NCI-H2196 treated with DMSO at 0.1 percent for 48 hours (cell line): ENCODE results near the gene MIDN.
"Not testable (repeated sequence)": the region's sequence is repeated elsewhere in the genome, so short reads cannot be mapped to it uniquely, and the experiment has no call there.

Source experiments
- DNase-seq: peaks from one replicate; lab custom pipeline; 2025; ENCODE audit not compliant: unreplicated experiment; lab: John Stamatoyannopoulos, UW

Gene MIDN

DNA sequence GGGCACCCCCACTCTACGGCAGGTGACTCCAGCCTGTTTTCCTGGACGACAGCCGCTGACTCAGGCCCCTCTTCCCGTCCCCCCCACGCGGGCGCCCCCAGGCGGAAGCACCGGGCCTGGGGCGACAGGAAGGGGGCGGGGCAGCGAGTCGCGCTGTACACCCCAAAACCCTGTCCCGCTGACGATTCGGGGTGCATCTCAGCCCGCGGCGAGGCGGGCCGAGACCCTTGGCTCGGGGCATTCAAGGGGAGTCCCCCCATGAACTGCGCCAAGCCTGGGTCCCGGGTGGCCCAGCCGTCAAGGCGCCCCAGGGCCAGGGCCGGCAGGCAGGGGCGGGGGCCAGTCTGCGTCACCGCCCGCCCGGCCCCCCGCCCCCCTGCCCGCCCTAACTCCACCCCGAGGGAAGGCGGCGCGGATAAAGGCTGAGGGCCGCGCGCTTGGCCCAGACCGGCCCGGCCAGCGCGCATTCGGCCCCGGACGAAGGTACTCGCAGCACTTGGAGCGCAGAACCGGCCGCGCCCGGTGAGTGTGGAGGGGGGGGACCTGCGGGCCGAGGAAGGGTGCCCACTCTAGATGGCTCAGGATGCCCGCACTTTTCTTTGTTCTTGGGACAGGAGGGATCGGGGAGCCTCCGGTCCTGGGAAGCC is at the start of gene MIDN:
Gene MIDN (plus strand): TSS at position 445 of the 647 bp plus-strand sequence. CDS start 1,714 bp downstream, outside the sequence.
- DNase-seq = peak; percentile 81

- DNase-seq = no peak
Measured at GRCh38 chr19:1199531-1199930, 48.9 kb upstream of the MIDN start.

GRCh38 chr19:1200614-1201013 is 47.8 kb upstream of the MIDN start:
- not testable (repeated sequence) for DNase-seq

- DNase-seq = peak; percentile 93
Measured at GRCh38 chr19:1205114-1206099, 43.0 kb upstream of the MIDN start, which contains the start of gene STK11. STK11 (plus strand) TSS chr19:1205778; CDS start chr19:1206914, 1,136 bp downstream.

DNA sequence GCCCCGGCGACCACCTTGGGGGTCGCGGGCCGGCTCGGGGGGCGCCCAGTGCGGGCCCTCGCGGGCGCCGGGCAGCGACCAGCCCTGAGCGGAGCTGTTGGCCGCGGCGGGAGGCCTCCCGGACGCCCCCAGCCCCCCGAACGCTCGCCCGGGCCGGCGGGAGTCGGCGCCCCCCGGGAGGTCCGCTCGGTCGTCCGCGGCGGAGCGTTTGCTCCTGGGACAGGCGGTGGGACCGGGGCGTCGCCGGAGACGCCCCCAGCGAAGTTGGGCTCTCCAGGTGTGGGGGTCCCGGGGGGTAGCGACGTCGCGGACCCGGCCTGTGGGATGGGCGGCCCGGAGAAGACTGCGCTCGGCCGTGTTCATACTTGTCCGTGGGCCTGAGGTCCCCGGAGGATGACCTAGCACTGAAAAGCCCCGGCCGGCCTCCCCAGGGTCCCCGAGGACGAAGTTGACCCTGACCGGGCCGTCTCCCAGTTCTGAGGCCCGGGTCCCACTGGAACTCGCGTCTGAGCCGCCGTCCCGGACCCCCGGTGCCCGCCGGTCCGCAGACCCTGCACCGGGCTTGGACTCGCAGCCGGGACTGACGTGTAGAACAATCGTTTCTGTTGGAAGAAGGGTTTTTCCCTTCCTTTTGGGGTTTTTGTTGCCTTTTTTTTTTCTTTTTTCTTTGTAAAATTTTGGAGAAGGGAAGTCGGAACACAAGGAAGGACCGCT is 42.1 kb upstream of the MIDN start:
- DNase-seq = no peak

DNA sequence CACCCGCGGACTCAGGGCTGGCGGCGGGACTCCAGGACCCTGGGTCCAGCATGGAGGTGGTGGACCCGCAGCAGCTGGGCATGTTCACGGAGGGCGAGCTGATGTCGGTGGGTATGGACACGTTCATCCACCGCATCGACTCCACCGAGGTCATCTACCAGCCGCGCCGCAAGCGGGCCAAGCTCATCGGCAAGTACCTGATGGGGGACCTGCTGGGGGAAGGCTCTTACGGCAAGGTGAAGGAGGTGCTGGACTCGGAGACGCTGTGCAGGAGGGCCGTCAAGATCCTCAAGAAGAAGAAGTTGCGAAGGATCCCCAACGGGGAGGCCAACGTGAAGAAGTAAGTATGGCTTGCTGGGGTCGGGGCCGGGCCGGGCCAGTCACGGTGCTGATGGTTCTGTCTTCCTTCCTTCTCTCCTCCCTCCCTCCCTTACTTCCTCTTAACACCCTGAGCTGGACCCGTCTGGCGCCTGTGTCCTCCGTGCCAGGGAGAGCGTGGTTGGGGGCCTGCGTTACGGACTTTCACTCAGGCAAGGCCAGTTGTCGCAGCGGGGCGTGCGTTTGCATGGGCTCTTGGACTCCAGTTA is 41.4 kb upstream of the MIDN start:
- DNase-seq = no peak

GRCh38 chr19:1208830-1209229 is 39.6 kb upstream of the MIDN start:
- DNase-seq = not testable (repeated sequence)

- no peak for DNase-seq
Measured at GRCh38 chr19:1210227-1210538, 38.2 kb upstream of the MIDN start.

GRCh38 chr19:1211494-1212234 is 36.7 kb upstream of the MIDN start:
- no peak for DNase-seq

- peak; percentile 82 for DNase-seq
Measured at GRCh38 chr19:1213391-1214286, 34.7 kb upstream of the MIDN start.

GRCh38 chr19:1214299-1214861 is 34.0 kb upstream of the MIDN start:
- DNase-seq = no peak

- no peak for DNase-seq
Measured at GRCh38 chr19:1214862-1215731, 33.3 kb upstream of the MIDN start.

GRCh38 chr19:1216756-1217155 is 31.6 kb upstream of the MIDN start:
- no peak for DNase-seq

DNA sequence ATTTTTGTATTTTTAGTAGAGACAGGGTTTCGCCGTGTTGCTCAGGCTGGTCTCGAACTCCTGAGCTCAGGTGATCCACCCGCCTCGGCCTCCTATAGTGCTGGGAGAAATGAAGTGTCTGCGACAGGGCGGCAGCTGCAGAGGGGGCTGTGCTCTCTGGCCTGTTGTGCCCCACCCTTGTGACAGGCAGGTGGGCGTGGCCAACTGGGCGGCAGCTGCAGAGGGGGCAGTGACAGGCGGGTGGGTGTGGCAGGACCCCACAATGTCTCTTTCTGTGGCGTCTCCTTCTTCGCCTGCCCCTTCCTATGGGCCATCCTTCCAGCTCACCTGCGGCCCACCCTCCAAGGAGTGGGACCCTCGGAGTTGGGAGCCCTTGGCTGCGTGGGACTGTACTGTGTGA is 31.0 kb upstream of the MIDN start:
- no peak for DNase-seq

GRCh38 chr19:1218751-1219567 is 29.4 kb upstream of the MIDN start:
- DNase-seq = no peak

GRCh38 chr19:1219786-1220476 is 28.5 kb upstream of the MIDN start:
- DNase-seq = no peak

- DNase-seq = no peak
Measured at GRCh38 chr19:1220477-1220930, 27.9 kb upstream of the MIDN start.
